IPS-15b (cell line): ENCODE measurements around the gene PLCD4.

Experiments used
- H3K27me3 ChIP-seq: one replicate; pipeline ENCODE4 v1.6.1; 2013; ENCODE audit warnings: low read length; ENCODE audit not compliant: control insufficient read depth, insufficient read depth
- H3K36me3 ChIP-seq: one replicate; pipeline ENCODE4 v1.6.1; 2013; ENCODE audit warnings: low read length; ENCODE audit not compliant: control insufficient read depth, insufficient read depth
- H3K4me1 ChIP-seq: one replicate; pipeline ENCODE4 v1.6.1; 2013; ENCODE audit warnings: mild to moderate bottlenecking, low read length; ENCODE audit not compliant: control insufficient read depth, insufficient read depth
- H3K4me3 ChIP-seq: one replicate; pipeline ENCODE4 v1.5.1; 2013; ENCODE audit warnings: low read depth, low read length
- H3K9ac ChIP-seq: one replicate; pipeline ENCODE4 v1.6.1; 2013; ENCODE audit warnings: low read depth, mild to moderate bottlenecking, low read length
- H3K9me3 ChIP-seq: one replicate; pipeline ENCODE4 v1.6.1; 2013; ENCODE audit warnings: mild to moderate bottlenecking, low read length; ENCODE audit not compliant: control insufficient read depth, insufficient read depth

Gene PLCD4

DNA sequence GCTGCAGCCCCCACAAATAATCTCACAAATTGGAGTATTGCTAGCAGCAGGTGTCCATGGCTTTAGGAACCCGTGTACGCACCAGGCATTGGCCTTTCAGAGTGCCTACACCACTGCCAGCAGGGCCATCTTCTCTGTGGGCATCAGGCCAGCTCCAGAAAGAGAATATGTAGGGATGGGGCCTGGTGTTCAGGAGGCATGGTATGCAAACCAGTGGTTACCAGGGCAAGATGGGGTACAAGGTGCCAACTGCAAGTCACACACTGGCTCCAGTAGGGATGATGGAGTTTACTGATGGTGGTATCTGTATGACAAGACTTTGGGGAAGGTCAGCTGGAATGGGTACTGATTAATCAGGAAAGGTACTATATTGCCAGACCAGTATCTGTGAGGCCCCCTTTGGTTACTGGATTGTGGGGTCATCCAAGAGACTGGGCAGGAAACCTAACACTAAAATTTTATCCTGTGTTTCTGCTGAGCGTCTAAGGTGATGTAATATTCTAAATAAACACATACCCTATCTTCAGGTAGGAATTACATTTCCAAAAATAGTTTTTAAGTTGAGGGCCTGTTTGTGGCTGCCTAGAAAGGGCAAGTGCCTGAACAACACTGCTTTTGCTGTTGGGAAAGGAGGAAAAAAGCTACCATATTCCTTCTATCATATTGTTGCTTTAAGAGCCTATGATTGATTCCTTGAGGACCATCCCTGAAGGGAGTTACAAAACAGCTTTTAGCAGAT, 30.0 kb upstream of the PLCD4 start:
- Histone ChIP-seq H3K36me3 (peaks cover 7% of the 10 kb centered on the region), H3K9ac (no peak overlapping the region), H3K9me3 (no peaks in the 10 kb centered on the region), H3K4me1 (peaks cover 11% of the 10 kb centered on the region), H3K27me3 (no peaks in the 10 kb centered on the region), H3K4me3 (no peak overlapping the region)

DNA sequence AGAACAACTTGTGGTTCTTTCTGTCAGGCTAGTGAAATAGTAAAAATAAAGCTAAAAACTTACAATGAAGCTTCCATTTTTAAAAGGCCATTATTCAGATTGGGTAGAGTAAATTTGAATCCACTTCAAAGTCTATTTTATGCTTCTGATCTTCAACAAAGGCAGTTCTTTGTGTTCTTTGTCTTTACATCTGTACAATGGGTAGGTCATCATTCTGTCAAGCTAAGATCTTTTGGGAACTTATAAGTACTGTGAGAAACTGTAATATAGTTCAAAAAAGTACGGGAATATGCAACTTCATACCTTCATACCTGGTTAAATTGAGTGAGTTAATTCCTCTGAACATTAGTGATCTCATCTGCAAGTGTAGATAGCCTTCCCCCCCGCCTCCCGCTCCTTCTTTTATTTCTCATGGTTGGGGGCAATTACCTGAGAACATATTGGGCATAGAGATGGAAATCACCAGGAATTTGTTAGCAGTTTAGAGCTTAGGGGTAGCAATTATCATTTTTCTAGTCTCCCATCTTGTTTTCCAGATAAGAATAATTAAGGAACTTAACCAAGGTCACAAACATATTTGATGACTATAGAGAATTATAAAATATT, 29.3 kb upstream of the PLCD4 start:
- Histone ChIP-seq H3K27me3 (no peaks in the 10 kb centered on the region), H3K4me3 (no peak overlapping the region), H3K9me3 (no peaks in the 10 kb centered on the region), H3K4me1 (peaks cover 11% of the 10 kb centered on the region), H3K36me3 (peaks cover 7% of the 10 kb centered on the region), H3K9ac (no peak overlapping the region)

DNA sequence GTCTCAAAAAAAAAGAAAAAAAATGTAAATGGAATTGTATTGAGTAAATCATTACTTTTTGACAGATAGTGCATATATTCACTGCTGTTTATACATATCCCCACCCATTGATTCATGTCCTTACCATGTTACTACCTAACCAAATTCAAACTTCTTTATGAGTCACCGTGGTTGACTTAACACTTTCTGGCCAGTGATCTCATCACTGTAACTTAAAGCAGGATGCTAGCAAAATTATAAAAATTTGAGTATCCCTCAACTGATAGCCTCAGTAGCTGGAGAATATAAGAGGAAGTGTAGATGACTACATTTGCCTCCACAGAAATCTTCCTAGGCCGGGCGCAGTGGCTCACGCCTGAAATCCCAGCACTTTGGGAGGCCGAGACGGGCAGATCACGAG, 25.6 kb upstream of the PLCD4 start:
- Histone ChIP-seq H3K4me1 (peaks cover 11% of the 10 kb centered on the region), H3K36me3 (peaks cover 7% of the 10 kb centered on the region), H3K9ac (no peak overlapping the region)

DNA sequence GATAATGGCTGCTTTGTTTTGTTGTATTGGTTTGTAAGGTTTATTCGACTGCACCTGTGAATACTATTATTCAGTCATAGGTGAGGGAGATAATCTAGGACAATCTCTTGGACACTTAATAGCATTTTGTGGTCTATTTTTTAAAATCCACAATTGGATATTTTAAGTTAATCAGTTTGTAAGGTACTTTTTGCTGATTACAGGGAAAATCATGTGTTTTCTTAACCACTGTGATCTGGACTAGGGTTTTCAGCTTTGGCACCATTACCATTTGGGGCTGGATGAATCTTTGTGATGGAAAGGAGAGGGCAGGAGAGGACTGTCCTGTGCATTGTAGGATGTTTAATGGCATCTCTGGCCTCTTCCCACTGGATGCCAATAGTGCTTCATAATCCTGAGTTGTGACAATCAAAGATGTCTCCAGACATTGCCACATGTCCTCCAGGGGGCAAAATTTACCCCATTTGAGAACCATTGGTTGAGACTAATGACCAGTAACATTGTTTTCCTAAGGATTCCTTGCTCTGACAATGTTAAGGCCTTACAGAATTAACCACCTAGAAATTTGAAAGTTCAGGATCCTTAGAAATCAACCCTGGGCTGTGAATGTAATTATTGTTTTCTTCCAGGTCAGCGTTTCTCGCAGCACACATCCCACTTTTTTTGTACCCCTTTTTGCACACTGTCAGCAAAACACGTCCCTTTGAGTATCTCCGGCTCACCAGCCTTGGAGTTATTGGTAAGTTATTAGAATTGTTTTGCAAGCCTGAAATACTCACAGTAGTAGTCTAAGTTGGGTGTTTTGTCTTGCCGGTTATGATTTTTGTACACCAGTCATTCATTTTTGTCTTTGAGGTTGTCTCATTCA, 23.5 kb upstream of the PLCD4 start:
- H3K9me3 ChIP-seq = no peaks in the 10 kb centered on the region
- no peaks in the 10 kb centered on the region for H3K27me3 ChIP-seq
- no peaks in the 10 kb centered on the region for H3K4me1 ChIP-seq
- peaks cover 8% of the 10 kb centered on the region for H3K36me3 ChIP-seq
- no peak overlapping the region for H3K9ac ChIP-seq
- no peak overlapping the region for H3K4me3 ChIP-seq

More for the DNA sequence above, 25.6 kb upstream of the PLCD4 start:
- Histone ChIP-seq H3K4me3 (no peak overlapping the region), H3K9me3 (no peaks in the 10 kb centered on the region), H3K27me3 (no peaks in the 10 kb centered on the region)

DNA sequence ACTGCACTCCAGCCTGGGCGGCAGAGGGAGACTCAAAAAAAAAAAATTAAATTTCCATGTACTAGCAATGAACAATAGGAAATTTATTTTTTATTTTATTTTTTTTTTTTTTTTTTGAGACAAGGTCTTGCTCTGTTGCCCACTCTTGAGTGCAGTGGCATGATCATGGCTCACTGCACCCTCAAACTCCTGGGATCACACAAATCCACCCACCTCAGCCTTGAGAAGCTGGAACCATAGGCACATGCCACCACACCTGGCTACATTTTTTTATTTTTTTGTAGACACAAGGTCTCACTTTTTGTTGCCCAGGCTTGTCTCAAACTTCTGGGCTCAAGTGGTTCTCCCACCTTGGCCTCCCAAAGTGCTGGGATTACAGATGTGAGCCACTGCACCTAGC, 22.2 kb upstream of the PLCD4 start:
- no peak overlapping the region for H3K9ac ChIP-seq
- H3K4me1 ChIP-seq = no peaks in the 10 kb centered on the region
- H3K27me3 ChIP-seq = no peaks in the 10 kb centered on the region
- H3K36me3 ChIP-seq = peaks cover 19% of the 10 kb centered on the region
- no peaks in the 10 kb centered on the region for H3K9me3 ChIP-seq
- no peak overlapping the region for H3K4me3 ChIP-seq

DNA sequence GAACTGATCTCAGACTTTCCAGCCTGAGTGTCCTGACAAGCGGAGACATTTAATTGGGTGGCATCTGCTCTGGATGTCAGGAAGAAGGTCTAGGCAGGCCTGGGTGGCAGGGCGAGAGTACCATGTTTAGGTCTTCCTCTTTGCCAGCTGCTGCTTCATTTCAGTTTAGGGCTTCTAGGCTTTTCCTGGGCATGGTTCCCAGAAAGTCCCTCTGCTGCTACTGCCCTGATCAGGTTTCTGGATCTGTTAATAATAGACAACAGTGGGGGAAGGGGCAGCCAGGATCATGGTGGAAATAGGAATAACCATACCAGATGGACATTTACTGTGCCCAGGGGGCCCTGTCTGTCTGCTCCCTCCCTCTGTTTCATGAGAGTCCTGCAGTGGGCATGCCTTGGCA, 2.3 kb upstream of the PLCD4 start:
- Histone ChIP-seq H3K9ac (no peak overlapping the region), H3K4me1 (peaks cover 13% of the 10 kb centered on the region), H3K9me3 (no peaks in the 10 kb centered on the region), H3K4me3 (no peak overlapping the region), H3K36me3 (no peaks in the 10 kb centered on the region), H3K27me3 (no peaks in the 10 kb centered on the region)

DNA sequence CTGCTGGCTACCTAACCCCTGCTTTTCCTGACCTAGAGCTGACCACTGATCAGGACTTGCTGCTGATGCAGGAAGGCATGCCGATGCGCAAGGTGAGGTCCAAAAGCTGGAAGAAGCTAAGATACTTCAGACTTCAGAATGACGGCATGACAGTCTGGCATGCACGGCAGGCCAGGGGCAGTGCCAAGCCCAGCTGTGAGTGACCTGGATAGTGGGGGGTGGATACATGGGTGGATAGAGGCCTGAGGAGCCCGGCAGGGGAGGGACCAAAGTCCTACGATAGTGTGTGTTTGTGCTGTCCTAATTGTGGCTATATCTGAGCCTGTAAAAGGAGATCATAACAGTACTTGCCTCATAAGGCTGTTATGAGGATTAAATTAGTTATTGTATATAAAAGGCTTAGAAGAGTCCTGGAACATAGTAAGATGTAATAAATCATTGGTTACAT, 8.2 kb downstream of the PLCD4 start:
- H3K27me3 ChIP-seq = no peaks in the 10 kb centered on the region
- H3K4me3 ChIP-seq = no peak overlapping the region
- no peaks in the 10 kb centered on the region for H3K9me3 ChIP-seq
- no peaks in the 10 kb centered on the region for H3K4me1 ChIP-seq
- no peak overlapping the region for H3K9ac ChIP-seq
- H3K36me3 ChIP-seq = no peaks in the 10 kb centered on the region

DNA sequence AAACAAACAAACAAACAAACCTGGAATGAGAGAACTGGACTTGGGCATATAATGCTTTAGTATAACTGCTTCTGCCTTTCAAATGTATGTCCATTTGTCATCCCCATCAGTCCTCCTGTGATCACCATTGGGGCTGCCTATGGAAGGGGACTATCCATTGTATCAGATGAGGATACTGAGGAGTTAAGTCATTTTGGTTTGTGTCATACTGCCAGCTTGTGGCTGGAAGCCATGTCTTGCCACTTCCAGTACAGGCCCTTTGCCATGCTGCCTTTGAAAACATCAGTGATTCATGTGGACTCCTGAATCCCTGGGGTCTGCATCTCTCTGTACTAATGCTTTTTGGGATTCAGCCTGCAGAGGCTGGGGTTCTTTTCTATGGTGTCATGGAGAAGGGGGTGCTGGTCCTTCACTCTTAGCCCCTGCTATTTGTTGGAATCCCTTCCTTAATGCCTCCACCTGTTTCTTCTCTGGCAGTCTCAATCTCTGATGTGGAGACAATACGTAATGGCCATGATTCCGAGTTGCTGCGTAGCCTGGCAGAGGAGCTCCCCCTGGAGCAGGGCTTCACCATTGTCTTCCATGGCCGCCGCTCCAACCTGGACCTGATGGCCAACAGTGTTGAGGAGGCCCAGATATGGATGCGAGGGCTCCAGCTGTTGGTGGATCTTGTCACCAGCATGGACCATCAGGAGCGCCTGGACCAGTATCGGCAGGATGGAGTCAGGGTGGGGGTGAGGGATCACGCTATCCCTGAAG, 10.6 kb downstream of the PLCD4 start:
- Histone ChIP-seq H3K4me3 (no peak overlapping the region), H3K9ac (no peak overlapping the region), H3K9me3 (no peaks in the 10 kb centered on the region), H3K27me3 (no peaks in the 10 kb centered on the region), H3K4me1 (no peaks in the 10 kb centered on the region), H3K36me3 (no peaks in the 10 kb centered on the region)

DNA sequence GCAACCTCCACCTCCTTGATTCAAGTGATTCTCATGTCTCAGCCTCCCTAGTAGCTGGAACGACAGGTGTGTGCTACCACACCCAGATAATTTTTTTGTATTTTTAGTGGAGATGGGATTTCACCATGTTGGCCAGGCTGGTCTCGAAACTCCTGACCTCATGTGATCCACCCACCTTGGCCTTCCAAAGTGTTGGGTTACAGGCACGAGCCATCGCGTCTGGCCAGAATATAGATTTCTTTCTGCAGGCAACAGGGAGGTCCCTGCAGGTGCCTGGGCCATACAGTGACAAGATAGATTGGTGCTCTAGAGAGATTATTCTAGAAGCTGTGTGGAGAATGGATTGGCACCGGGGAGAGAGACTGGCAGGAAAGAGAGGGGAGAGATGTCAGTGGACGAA, 13.3 kb downstream of the PLCD4 start:
- Histone ChIP-seq H3K27me3 (no peaks in the 10 kb centered on the region), H3K36me3 (no peaks in the 10 kb centered on the region), H3K4me1 (no peaks in the 10 kb centered on the region), H3K9me3 (no peaks in the 10 kb centered on the region), H3K4me3 (no peak overlapping the region), H3K9ac (no peak overlapping the region)

DNA sequence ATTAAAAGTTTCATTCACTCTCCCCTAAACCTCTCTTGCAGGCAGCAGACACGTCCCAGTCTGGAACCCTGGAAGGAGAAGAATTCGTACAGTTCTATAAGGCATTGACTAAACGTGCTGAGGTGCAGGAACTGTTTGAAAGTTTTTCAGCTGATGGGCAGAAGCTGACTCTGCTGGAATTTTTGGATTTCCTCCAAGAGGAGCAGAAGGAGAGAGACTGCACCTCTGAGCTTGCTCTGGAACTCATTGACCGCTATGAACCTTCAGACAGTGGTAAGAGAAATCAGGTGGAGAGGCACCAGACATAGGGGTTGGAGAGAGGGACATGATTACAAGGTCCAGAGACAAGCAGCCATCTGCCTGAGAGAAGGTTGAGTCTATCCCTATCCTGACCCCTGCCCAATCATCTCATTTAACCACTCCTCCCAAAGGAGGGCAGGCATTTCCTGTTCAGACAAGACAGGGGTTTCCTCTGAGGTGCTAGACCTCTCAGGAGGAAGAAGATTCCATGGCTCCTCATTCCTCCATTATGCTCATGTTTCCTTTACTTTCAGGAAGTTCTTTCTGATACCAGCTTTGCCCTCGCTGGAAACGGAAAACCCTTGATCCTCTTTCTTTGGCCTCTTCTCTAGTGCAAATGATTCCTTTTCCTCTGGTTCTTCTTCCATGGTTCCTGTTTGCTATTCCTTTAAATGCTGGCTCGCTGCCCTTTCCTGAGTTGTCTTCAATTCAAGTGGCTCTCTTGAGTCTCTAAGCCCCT, 15.1 kb downstream of the PLCD4 start:
- Histone ChIP-seq H3K4me3 (no peak overlapping the region), H3K9me3 (no peaks in the 10 kb centered on the region), H3K9ac (no peak overlapping the region), H3K36me3 (no peaks in the 10 kb centered on the region), H3K4me1 (no peaks in the 10 kb centered on the region), H3K27me3 (no peaks in the 10 kb centered on the region)

DNA sequence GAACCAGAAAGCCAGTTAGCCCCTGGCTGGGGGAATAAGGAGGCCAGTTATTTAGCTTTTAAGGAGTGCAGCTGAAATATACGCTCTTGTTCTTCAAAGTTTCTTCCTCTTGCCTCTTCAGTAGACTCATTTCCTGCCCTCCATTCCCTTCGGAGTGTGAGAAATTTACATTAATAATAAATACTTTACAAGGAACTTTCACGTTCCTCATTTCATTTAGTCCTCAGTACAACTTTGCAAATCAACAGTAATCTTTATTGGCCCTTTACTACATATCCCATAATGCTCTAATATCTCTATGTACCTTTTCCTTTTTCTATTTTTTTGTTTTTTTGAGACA, 15.6 kb downstream of the PLCD4 start:
- Histone ChIP-seq H3K4me3 (no peak overlapping the region), H3K9ac (no peak overlapping the region), H3K36me3 (no peaks in the 10 kb centered on the region), H3K27me3 (no peaks in the 10 kb centered on the region), H3K9me3 (no peaks in the 10 kb centered on the region), H3K4me1 (no peaks in the 10 kb centered on the region)
